HPDE6-E6E7 (cell line): ENCODE measurements around the gene ACTR3.

Experiments used
- DNase-seq: peaks from one replicate; pipeline ENCODE4 v3.0.0; 2011; ENCODE audit warnings: missing footprints; ENCODE audit errors: extremely low spot score

Gene ACTR3

GRCh38 chr2:113876503-113877387 lies 13.1 kb upstream of the ACTR3 start:
- DNase-seq: peak; percentile 77

- peak; percentile 26 for DNase-seq
These were observed 11.9 kb upstream of the ACTR3 start for GRCh38 chr2:113877711-113878598.

GRCh38 chr2:113878743-113879142 lies 11.1 kb upstream of the ACTR3 start:
- no peak for DNase-seq

DNA sequence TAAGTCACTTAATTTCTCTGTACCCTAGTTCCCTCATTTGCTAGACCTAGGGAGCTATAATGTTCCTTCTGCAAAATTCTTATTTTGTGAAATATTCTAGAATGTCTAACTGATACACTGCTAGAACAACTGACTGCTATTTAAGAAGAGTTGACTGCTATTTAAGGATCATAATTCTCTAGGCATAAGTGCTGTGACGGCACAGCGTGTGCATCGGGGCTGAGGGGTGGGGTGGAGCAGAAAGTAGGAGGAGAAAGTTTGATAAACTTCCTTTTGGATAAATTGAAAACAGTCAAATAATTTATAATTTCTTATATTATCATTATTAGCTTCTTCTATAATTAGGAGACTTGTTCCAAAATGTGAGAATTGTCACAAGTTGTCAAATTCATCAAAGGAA lies 10.4 kb upstream of the ACTR3 start:
- DNase-seq: no peak

DNA sequence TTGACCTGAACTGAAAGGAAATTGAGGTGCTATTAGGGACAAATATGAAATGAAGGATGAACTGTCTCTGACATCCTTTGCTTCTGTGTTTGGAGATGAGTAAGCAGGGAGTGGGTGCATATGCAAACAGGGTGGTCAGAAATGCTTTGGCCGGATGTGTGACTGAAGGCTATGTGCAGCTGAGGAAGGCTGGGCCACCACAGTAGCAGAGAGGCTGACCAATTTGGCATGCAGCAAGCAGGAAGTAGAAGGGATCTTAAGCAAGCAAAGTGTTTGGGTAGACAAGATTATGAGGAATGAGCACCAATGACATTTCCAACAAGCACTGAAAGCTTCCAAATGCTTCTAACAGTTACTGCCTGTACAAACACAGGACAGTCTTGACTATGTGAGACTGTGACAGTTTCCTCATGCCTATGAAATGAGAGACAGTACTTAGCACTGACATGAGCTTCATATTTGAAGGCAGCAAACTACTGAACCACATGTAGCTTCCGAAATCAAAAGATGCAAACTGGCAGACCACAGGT lies 3.3 kb upstream of the ACTR3 start:
- no peak for DNase-seq

GRCh38 chr2:113887009-113887792 lies 2.7 kb upstream of the ACTR3 start:
- no peak for DNase-seq

DNA sequence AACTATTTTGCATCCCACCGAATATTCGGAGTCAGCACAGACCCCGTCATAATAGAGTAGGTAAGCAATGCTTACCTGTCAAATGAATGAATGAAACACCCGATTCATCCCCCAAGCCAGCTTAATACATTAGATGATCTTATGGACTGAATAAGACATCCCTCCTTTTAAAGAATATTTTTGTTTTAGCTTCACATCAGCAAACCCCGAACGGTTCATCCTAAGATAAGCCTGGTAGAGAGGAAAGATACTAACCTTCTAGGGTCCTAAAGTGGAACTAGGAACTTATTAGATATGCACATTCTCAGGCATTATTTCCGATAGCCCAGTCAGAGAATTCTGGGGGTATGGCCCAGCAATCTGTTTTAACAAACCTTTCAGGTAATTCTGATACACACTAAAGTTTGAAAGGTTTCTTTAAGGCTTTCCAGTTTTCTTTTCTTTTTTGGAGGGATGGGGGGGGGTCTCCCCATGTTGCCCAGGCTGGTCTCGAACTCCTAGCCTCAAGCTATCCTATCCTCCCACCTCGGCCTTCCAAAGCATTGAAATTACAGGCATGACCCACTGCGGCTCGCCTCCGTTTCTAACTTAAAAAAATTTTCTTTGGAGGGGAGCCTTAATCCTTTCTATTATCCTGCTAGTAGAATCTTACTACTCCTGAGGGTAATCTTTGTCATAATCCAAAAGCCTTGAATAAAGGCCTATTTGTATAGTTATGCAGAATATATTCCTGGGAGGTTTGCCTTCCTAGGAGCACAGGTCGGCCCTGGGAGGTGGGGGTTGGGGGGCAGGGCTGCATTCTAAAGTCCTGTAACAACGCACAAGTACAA lies 1.0 kb upstream of the ACTR3 start:
- DNase-seq: no peak

GRCh38 chr2:113890253-113891235 lies 655 bp downstream of the ACTR3 start:
- DNase-seq: no peak

DNA sequence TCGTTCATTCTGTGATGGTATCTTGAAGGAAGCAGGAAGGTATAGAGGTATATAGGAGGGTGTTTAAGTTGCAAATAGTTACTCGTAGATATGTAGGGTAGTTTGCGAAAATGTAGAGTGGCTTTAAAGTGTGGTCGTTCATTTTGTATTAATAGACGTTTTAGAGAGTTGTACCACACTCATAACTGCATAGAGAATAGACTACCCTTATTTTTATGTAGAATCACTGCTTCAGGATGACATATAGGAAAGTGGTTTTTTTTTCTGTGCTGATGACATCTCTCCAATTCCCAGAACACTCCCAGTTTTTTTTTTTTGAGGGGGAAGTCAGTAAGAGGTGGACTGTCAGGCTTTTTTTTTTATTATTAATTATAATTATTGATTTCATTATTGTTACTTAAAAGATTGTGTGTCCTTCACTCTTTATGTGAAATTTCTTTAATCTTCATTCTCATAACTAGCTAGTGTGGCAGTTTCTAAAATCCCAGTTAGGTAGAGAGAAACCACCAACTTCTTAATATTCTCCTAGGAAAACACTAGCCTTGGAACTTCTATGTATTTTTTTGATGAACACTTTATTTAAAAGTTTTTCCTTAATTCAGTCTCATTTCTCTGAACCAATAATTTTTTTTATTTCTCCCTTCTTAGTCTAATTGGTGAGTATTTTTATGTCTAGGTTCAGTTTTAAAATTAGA lies 1.5 kb downstream of the ACTR3 start:
- no peak for DNase-seq

DNA sequence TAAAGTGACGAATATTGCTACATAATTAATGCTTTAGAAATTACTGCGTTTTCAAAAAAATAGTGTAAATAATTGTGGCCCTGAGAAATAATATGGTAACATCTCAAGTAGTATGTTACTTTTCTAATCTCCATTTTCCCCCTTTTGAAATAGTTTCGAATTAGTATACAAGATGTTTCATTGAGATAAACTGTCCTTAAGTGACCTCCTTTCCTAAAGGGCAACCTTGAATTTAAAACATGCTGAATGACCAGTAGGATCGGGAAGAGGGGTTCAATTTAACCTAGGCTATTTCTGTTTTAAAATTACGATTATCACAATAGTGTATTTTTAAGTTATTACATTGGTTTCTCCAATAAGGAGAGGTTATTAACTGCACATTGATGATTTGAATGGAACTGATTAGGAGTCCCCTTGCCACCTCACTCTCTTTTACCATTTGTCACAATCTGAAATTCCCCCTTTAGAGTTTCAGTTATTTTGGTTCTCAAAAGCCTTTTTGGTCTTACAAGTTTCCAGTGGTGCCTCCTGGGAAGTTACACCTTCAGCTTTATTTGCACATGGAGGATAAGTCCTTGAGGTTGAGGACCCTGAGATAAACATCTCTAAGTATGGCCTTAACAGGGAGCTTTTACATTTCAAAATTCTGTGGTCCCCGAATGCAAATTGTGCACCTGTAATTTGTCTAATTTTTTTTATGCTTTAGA lies 2.3 kb downstream of the ACTR3 start:
- DNase-seq: no peak

DNA sequence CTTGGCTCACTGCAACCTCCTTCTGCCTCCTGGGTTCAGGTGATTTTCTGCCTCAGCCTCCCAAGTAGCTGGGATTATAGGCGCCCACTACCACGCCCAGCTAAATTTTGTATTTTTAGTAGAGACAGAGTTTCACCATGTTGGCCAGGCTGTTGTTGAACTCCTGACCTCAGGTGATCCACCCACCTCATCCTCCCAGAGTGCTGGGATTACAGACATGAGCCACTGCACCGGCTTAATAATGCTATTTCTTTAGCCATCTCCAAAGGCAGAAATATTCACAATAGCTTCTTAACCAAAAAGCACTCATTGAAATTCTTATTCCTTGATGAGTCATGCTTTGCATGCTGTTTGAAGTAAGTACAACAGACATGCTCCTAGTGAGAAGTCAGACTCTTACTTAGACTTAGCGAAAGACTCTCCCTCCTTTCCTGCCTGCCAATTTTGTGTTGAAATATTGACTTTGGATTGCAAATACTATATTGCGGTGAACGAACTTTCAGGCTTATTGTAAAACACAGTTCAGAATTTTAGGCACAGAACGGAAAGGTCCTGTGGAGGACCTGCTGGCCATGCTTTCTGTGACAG lies 4.4 kb downstream of the ACTR3 start:
- peak; percentile 38 for DNase-seq

- DNase-seq: no peak
These were observed 5.4 kb downstream of the ACTR3 start for GRCh38 chr2:113895301-113895700.

GRCh38 chr2:113895819-113896563 lies 6.1 kb downstream of the ACTR3 start:
- no peak for DNase-seq

- no peak for DNase-seq
These were observed 6.9 kb downstream of the ACTR3 start for GRCh38 chr2:113896791-113897190.

DNA sequence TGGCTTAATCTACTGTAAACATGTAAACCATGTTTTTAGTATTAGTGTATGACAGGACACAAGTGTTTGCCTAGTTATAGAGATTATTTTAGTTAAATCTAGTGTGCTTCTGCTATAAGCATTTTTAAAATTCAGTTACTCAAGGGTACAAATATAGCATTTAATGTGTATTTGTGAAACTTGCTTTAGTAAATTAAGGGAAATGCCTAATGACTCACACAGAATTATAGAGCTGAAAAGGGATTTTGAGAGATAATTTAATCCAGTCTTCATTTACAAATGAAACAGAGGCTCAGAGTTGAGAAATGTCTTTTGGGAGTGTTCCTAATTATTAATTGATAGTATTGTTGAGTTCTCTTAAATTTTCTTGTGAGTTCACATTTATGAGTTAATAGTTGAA lies 8.2 kb downstream of the ACTR3 start:
- no peak for DNase-seq

DNA sequence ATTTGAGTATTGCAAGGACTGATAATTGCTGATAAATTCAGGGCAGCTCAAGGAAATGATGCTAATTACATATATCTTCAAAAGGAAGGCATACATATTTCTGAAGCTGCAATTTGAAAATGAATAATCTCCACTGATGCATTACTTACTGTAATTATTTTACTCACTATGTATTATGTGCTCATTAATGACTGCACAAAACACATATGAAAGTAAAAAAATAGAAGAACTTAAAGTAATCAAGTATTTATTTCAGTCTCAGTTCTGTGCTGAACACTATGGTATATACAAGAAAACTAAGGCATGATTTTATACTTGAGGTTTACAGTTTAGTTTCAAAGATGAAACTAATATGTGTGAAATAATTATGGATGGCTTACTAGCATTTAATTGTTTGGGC lies 9.3 kb downstream of the ACTR3 start:
- no peak for DNase-seq

GRCh38 chr2:113901943-113902342 lies 12.1 kb downstream of the ACTR3 start:
- no peak for DNase-seq
